Hepatocyte (in vitro differentiated cells): ENCODE data around the gene MTNR1A.

Experiments
- CTCF ChIP-seq: fragments of 200-600 bp; sonication (generic); IDR thresholded peaks from 2 replicates; pipeline ENCODE4 v1.5.1; 2016; ENCODE audit warnings: antibody characterized with exemption, mild to moderate bottlenecking; ENCODE audit not compliant: poor library complexity
- EZH2 ChIP-seq: fragments of 200-600 bp; sonication (generic); IDR thresholded peaks from 2 replicates; pipeline ENCODE4 v1.6.1; 2016; ENCODE audit warnings: antibody characterized with exemption, mild to moderate bottlenecking, borderline replicate concordance

- TF ChIP-seq CTCF, result no peak
- TF ChIP-seq EZH2, result no peak
Measured at GRCh38 chr4:186537843-186538521, 17.4 kb downstream of the MTNR1A start.
